PFSK-1 (cell line): ENCODE data around the gene DNAH8.

Source experiments
- FOXP2 ChIP-seq: optimal IDR thresholded peaks from 2 replicates; pipeline ENCODE3; 2011; ENCODE audit warnings: borderline replicate concordance, control low read depth, inconsistent platforms; ENCODE audit not compliant: insufficient read depth; ENCODE audit errors: extremely low read length, extremely low read depth
- POLR2AphosphoS5 ChIP-seq: IDR thresholded peaks from 2 replicates; pipeline ENCODE4 v1.6.1; 2012; ENCODE audit warnings: low read depth, mild to moderate bottlenecking, control low read depth, low read length, moderate library complexity
- SIN3A ChIP-seq: IDR thresholded peaks from 2 replicates; pipeline ENCODE4 v1.6.1; 2012; ENCODE audit warnings: mild to moderate bottlenecking, low read length, moderate library complexity, borderline replicate concordance; ENCODE audit not compliant: insufficient read depth
- TAF1 ChIP-seq: IDR thresholded peaks from 2 replicates; pipeline ENCODE4 v1.6.1; 2012; ENCODE audit warnings: low read length, control low read depth, borderline replicate concordance; ENCODE audit not compliant: insufficient read depth
- TF ChIP-seq, protein P1 (sequence below), 2 experiments: IDR thresholded peaks; 2 replicates each; pipeline versions ENCODE4 v1.6.1 to v1.8.0; 2011 to 2012; ENCODE audit warnings: low read depth in 2 of 2, low read length in 2 of 2, control low read depth in 1 of 2, inconsistent platforms in 1 of 2, mild to moderate bottlenecking in 1 of 2, moderate library complexity in 1 of 2; ENCODE audit not compliant: insufficient read depth in 1 of 2

The DNAH8 gene

DNA sequence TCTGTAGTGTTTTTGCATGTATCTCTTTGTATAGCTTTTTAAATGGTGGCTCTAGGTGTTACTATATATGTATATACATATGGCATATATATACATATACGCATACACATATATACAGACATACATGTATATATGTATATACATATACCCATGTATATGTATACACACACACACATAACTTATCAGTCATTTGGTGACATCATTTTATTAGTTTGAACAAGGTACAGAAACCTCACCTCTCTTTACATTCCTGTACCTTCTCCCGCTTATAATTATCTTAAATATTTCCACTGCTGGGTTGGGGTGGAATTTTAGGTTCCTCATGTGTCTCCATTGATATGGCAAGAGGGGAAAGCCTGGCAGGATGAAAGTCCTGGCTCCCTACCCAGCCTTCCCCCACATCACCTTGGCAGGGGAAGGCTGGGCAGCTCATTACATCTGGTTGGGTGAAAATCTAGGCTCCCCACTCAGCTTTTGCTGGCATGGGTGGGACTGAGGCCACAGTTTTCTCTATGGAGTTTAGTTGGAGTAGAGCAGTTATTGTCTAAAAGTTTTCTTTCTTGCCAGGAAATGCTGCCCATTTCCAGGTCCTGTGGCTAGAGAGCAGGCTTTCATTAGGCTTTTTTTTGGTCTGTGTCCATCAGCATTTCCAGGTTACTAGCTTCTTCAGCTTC lies 19.7 kb upstream of the DNAH8 start:
- TF ChIP-seq FOXP2 (no peak), TAF1 (no peak), SIN3A (no peak), POLR2AphosphoS5 (no peak)
- TF ChIP-seq, protein P1, sequence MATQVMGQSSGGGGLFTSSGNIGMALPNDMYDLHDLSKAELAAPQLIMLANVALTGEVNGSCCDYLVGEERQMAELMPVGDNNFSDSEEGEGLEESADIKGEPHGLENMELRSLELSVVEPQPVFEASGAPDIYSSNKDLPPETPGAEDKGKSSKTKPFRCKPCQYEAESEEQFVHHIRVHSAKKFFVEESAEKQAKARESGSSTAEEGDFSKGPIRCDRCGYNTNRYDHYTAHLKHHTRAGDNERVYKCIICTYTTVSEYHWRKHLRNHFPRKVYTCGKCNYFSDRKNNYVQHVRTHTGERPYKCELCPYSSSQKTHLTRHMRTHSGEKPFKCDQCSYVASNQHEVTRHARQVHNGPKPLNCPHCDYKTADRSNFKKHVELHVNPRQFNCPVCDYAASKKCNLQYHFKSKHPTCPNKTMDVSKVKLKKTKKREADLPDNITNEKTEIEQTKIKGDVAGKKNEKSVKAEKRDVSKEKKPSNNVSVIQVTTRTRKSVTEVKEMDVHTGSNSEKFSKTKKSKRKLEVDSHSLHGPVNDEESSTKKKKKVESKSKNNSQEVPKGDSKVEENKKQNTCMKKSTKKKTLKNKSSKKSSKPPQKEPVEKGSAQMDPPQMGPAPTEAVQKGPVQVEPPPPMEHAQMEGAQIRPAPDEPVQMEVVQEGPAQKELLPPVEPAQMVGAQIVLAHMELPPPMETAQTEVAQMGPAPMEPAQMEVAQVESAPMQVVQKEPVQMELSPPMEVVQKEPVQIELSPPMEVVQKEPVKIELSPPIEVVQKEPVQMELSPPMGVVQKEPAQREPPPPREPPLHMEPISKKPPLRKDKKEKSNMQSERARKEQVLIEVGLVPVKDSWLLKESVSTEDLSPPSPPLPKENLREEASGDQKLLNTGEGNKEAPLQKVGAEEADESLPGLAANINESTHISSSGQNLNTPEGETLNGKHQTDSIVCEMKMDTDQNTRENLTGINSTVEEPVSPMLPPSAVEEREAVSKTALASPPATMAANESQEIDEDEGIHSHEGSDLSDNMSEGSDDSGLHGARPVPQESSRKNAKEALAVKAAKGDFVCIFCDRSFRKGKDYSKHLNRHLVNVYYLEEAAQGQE (IDR thresholded peaks at IDR 0.05; ENCODE audit: insufficient read depth in 1 of 2, low read depth in 2 of 2, low read length in 2 of 2): no peak

DNA sequence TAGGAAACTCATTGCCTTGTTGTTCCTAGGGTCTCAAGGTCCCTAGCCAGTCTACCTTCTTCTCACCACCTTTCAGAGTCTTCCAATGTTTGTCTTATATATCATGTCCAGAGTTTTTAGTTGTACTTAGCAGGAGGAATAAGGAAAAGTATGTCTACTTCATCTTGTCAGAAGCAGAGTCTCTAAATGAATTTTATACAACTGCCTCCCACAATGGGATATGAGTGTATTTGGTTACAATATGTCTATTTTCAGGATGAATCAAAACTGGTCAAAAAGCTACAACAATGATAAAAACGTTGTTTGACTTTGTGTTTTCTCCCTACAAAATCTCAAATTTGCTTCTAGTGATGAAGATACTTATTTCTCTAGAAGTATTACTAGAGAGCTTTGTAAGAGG lies 19.2 kb upstream of the DNAH8 start:
- TF ChIP-seq, protein P1 (IDR thresholded peaks at IDR 0.05; ENCODE audit: insufficient read depth in 1 of 2, low read depth in 2 of 2, low read length in 2 of 2): no peak
- TF ChIP-seq TAF1: no peak
- no peak for TF ChIP-seq SIN3A
- TF ChIP-seq POLR2AphosphoS5: no peak
- TF ChIP-seq FOXP2: no peak

DNA sequence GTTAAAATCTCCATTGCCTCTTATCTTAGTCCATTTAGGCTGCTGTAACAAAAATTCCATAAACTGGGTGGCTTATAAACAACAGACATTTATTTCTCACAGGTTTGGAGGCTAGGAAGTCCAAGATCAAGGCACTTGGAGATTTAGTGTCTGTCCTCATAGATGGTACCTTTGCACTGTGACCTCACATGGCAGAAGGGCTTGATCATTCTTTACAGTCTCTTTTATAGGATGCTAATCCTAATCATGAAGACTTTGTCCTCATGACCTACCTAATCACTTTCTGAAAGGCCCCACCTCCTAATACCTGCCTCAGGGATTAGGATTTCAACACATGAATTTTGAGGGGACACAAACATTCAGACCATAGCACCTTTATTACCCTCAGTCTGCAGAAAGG lies 18.8 kb upstream of the DNAH8 start:
- TF ChIP-seq POLR2AphosphoS5: no peak
- TF ChIP-seq, protein P1 (IDR thresholded peaks at IDR 0.05; ENCODE audit: insufficient read depth in 1 of 2, low read depth in 2 of 2, low read length in 2 of 2): no peak
- no peak for TF ChIP-seq TAF1
- no peak for TF ChIP-seq SIN3A
- no peak for TF ChIP-seq FOXP2

DNA sequence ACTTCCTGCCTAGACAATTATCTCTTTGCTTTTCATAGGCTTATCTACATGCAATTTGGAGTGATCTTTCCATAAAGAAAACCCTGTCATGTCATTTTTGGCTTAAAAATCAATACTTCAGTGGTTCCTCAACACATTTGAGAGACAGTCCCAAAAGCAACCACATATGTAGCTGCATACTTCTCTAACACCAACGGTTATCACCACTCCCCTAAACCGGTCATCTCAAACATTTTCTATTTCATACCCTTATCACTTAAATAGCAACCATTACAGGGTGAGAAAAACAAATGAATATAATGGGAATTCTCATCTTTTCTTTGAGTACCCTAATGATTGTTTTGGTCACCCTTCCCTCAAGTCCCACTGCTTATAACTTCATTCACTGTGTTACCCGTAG lies 17.3 kb upstream of the DNAH8 start:
- TF ChIP-seq FOXP2 (no peak), POLR2AphosphoS5 (no peak), TAF1 (no peak), SIN3A (no peak)
- TF ChIP-seq, protein P1 (IDR thresholded peaks at IDR 0.05; ENCODE audit: insufficient read depth in 1 of 2, low read depth in 2 of 2, low read length in 2 of 2): no peak
